ENCODE measurements around the gene RAPGEF1.

- TF ChIP-seq CTCF (IDR thresholded peaks at IDR 0.05) (no peak), POLR2A (IDR thresholded peaks at IDR 0.05) (no peak)
These were observed 127.0 kb downstream of the RAPGEF1 start for GRCh38 chr9:131612851-131613250.
